Keratinocyte (primary cell): ENCODE results near the gene HNRNPUL2. TPM values are rescaled to one million over a fixed set of nuclear protein-coding genes. Genes with fewer than 3 reads are reported as not detected.

ENCODE experiments used
- DNase-seq: peaks from one replicate; pipeline ENCODE4 v3.0.0-alpha.2; 2011; ENCODE audit warnings: low read depth, missing footprints, low spot score
- FAIRE-seq: peaks from 2 replicates; lab custom pipeline; 2011; peaks lifted over from hg19 to GRCh38; lab: Jason Lieb, UNC
- H2AFZ ChIP-seq: 2 replicates; pipeline ENCODE4 v1.6.0; 2012; ENCODE audit warnings: low read length, control low read depth, inconsistent platforms; ENCODE audit not compliant: control insufficient read depth
- H3K27ac ChIP-seq: 2 replicates; pipeline ENCODE4 v1.5.1; 2011; ENCODE audit warnings: low read length; ENCODE audit not compliant: control insufficient read depth, insufficient read depth
- H3K27me3 ChIP-seq: 3 replicates; pipeline ENCODE4 v1.6.0; 2011; ENCODE audit warnings: low read length; ENCODE audit not compliant: control insufficient read depth, insufficient read depth; ENCODE audit errors: extremely low read depth
- H3K36me3 ChIP-seq, 2 experiments: 2 replicates in 1 of 2; 3 replicates in 1 of 2; pipeline ENCODE4 v1.5.1; 2011; ENCODE audit warnings: low read length in 2 of 2, mild to moderate bottlenecking in 1 of 2; ENCODE audit not compliant: control insufficient read depth in 2 of 2, insufficient read depth in 2 of 2; ENCODE audit errors: extremely low read depth in 1 of 2
- H3K4me1 ChIP-seq: 3 replicates; pipeline ENCODE4 v1.5.1; 2011; ENCODE audit warnings: low read length; ENCODE audit not compliant: control insufficient read depth, insufficient read depth; ENCODE audit errors: extremely low read depth
- H3K4me2 ChIP-seq: 3 replicates; pipeline ENCODE4 v1.6.0; 2011; ENCODE audit warnings: low read depth, low read length; ENCODE audit not compliant: control insufficient read depth, insufficient read depth; ENCODE audit errors: extremely low read depth
- H3K4me3 ChIP-seq, 3 experiments: fragments of 200-600 bp in 1 of 3; sonication (generic) in 1 of 3; 2 replicates in 2 of 3; 3 replicates in 1 of 3; pipeline ENCODE4 v1.5.1; 2011 to 2016; ENCODE audit warnings: low read length in 3 of 3, mild to moderate bottlenecking in 3 of 3, control low read depth in 2 of 3, inconsistent platforms in 1 of 3, low read depth in 1 of 3, mixed read lengths in 1 of 3, mixed run types in 1 of 3, moderate library complexity in 1 of 3; ENCODE audit not compliant: control insufficient read depth in 2 of 3, insufficient read depth in 2 of 3; ENCODE audit errors: extremely low read depth in 1 of 3
- H3K79me2 ChIP-seq: 2 replicates; pipeline ENCODE4 v1.6.0; 2012; ENCODE audit warnings: low read length; ENCODE audit not compliant: control insufficient read depth, insufficient read depth
- H3K9ac ChIP-seq: 3 replicates; pipeline ENCODE4 v1.6.0; 2011; ENCODE audit warnings: low read length; ENCODE audit not compliant: control insufficient read depth, insufficient read depth; ENCODE audit errors: extremely low read depth
- H3K9me1 ChIP-seq: 3 replicates; pipeline ENCODE4 v1.6.0; 2011; ENCODE audit warnings: low read length; ENCODE audit not compliant: control insufficient read depth, insufficient read depth; ENCODE audit errors: extremely low read depth
- H3K9me3 ChIP-seq: 2 replicates; pipeline ENCODE4 v1.5.1; 2012; ENCODE audit warnings: low read depth, low read length; ENCODE audit not compliant: control insufficient read depth
- H4K20me1 ChIP-seq: 3 replicates; pipeline ENCODE4 v1.6.0; 2011; ENCODE audit warnings: low read length; ENCODE audit not compliant: control insufficient read depth, insufficient read depth; ENCODE audit errors: extremely low read depth
- EZH2 ChIP-seq: IDR thresholded peaks from one replicate; pipeline ENCODE4 v1.6.1; 2012; ENCODE audit warnings: inconsistent platforms, mild to moderate bottlenecking, low read length, moderate library complexity
- dilution Hi-C: fragments of 300-500 bp; cut with MboI; formaldehyde crosslinking; loops from one replicate; pipeline ENCODE4 v1.7.0; 2020; ENCODE audit warnings: low sequenced_read_pairs; ENCODE audit not compliant: extremely low pct_ligation_motif_present
- polyA plus RNA-seq, 5 experiments: library from polyadenylated mRNA; depleted of rRNA in 3 of 5; stranded (reverse) in 3 of 5; stranded (forward) in 1 of 5; unstranded in 1 of 5; fragments of >200 nt; gene quantifications; 1 replicate in 1 of 5; 2 replicates in 3 of 5; 3 replicates in 1 of 5; pipeline versions ENCODE4 v1.2.1 to v1.2.3, GENCODE V29; 2011 to 2012; ENCODE audit warnings: missing spikeins in 2 of 5, low read depth in 1 of 5, low replicate concordance in 1 of 5
- TF ChIP-seq, protein P1 (sequence below), 3 experiments: IDR thresholded peaks in 1 of 3; conservative IDR thresholded peaks in 1 of 3; optimal IDR thresholded peaks in 1 of 3; 2 replicates in 2 of 3; 3 replicates in 1 of 3; pipeline versions ENCODE3 to v1.5.1; 2011; ENCODE audit warnings: low read length in 3 of 3, mild to moderate bottlenecking in 3 of 3, moderate library complexity in 2 of 3, control low read depth in 1 of 3, inconsistent platforms in 1 of 3; ENCODE audit not compliant: insufficient read depth in 2 of 3; ENCODE audit errors: extremely low read depth in 1 of 3

HNRNPUL2 gene
- polyA plus RNA-seq, 1 donor (not counting 4 experiments of a cell fraction or from before 2014, with no cell fraction given): 29.0 TPM

DNA sequence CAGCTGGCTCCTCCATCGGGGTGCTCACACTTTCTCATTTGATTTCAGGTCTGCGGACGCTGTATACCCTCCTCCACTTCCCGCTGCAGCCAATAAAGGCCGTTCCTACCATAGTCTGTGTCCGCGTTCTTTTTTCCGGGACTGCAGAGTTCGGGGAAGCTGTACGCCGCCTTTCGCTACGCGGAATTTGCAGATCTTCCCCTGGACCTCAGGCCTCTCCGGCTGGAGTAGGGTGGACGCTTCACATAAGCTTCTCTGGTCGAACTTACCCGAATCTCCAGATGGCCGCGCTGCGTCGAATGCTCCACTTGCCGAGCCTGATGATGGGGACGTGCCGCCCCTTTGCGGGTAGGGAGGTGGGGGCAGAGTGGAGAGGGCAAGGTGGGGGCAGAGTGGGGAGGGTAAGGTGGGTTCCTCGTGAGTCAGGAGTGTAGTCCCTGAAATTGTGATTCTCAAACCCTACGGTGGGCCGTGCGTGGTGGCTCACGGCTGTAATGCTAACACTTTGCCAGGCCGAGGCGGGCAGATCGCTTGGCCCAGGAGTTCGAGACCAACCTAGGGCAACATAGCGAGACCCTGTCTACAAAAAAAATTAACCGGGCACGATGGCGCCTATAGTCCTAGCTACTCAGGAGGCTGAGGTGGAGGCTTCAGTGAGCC, 61.5 kb downstream of the HNRNPUL2 start:
- Histone ChIP-seq H3K79me2 (peaks cover 42% of the 10 kb centered on the region), H3K4me1 (peaks cover 25% of the 10 kb centered on the region)

DNA sequence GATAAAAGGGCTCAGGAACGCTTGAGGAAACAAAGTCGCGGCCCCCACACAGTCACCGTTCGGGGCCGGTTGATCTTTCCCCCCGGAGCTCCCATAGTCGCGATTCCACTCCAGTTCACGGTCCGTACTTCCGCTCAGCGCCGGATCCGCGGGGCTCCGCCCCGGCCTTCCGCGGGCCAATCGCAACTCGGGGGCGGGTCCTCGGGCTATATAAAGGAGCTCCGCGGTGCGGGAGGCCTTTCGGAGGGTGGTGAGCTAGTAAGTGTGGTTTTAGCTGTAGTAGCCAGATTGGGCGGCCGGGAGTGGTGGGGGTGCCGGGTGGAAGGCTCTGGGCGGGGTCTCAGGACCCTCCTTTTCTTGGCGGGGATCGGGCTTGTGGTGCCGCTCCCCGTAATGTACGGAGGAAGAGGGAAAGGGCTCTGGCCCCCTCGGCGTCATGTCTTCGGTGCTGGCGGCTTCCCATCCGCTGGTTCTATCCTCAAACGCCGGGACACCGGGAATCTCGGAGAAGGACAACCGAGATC, 62.1 kb downstream of the HNRNPUL2 start, which contains the start of the genes C11orf98 and CSKMT:
C11orf98 (minus strand) TSS at position 136 of the 524 bp plus-strand sequence; CDS start at position 95, 41 bp downstream.
CSKMT (plus strand) TSS at position 238 of the 524 bp plus-strand sequence. CDS start 568 bp downstream, outside the sequence.
- peak within 1 kb of the TSS; percentile 93 to 97 (median 95) for H3K4me3 ChIP-seq
- no peak for TF ChIP-seq EZH2
- TF ChIP-seq, protein P1, sequence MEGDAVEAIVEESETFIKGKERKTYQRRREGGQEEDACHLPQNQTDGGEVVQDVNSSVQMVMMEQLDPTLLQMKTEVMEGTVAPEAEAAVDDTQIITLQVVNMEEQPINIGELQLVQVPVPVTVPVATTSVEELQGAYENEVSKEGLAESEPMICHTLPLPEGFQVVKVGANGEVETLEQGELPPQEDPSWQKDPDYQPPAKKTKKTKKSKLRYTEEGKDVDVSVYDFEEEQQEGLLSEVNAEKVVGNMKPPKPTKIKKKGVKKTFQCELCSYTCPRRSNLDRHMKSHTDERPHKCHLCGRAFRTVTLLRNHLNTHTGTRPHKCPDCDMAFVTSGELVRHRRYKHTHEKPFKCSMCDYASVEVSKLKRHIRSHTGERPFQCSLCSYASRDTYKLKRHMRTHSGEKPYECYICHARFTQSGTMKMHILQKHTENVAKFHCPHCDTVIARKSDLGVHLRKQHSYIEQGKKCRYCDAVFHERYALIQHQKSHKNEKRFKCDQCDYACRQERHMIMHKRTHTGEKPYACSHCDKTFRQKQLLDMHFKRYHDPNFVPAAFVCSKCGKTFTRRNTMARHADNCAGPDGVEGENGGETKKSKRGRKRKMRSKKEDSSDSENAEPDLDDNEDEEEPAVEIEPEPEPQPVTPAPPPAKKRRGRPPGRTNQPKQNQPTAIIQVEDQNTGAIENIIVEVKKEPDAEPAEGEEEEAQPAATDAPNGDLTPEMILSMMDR (optimal IDR thresholded peaks at IDR 0.05 in 1 of 3, IDR thresholded peaks at IDR 0.05 in 1 of 3, conservative IDR thresholded peaks at IDR 0.05 in 1 of 3; ENCODE audit: extremely low read depth in 1 of 3, insufficient read depth in 2 of 3, low read length in 3 of 3): no peak
- peaks cover 42% of the 10 kb centered on the region for H3K79me2 ChIP-seq
- H3K9me3 ChIP-seq: no peaks in the 10 kb centered on the region
- peaks cover 4% of the 10 kb centered on the region for H4K20me1 ChIP-seq
- peak; percentile 77 for DNase-seq
- dilution Hi-C loops: no loop called here
- peak within 1 kb of the TSS; percentile 95 for H3K4me2 ChIP-seq
- peak within 1 kb of the TSS; percentile 95 for H3K9ac ChIP-seq
- H3K27ac ChIP-seq: peak within 1 kb of the TSS; percentile 86
- H3K4me1 ChIP-seq: peaks cover 24% of the 10 kb centered on the region
- H3K36me3 ChIP-seq: peaks cover 23 to 37% of the 10 kb centered on the region in 2 experiments
- peak within 1 kb of the TSS; percentile 66 for H2AFZ ChIP-seq
- H3K27me3 ChIP-seq: no peaks in the 10 kb centered on the region
- FAIRE-seq: no peak
- H3K9me1 ChIP-seq: no peaks in the 10 kb centered on the region

More for the DNA sequence above, 61.5 kb downstream of the HNRNPUL2 start:
- H3K9ac ChIP-seq: peak overlapping the region; percentile 95
- H3K36me3 ChIP-seq: peaks cover 23 to 37% of the 10 kb centered on the region in 2 experiments
- peak overlapping the region; percentile 95 for H3K4me2 ChIP-seq
- FAIRE-seq: no peak
- H3K9me1 ChIP-seq: no peaks in the 10 kb centered on the region
- no peaks in the 10 kb centered on the region for H3K27me3 ChIP-seq
- H3K9me3 ChIP-seq: no peaks in the 10 kb centered on the region
- H3K4me3 ChIP-seq: peak overlapping the region; percentile 93 to 97 (median 95)
- peak overlapping the region; percentile 86 for H3K27ac ChIP-seq
- dilution Hi-C loops: no loop called here
- no peak for DNase-seq
- H4K20me1 ChIP-seq: peaks cover 4% of the 10 kb centered on the region
- TF ChIP-seq, protein P1 (optimal IDR thresholded peaks at IDR 0.05 in 1 of 3, IDR thresholded peaks at IDR 0.05 in 1 of 3, conservative IDR thresholded peaks at IDR 0.05 in 1 of 3; ENCODE audit: extremely low read depth in 1 of 3, insufficient read depth in 2 of 3, low read length in 3 of 3): peak in 1 of 3 experiments; percentile 13
- no peak for TF ChIP-seq EZH2
- no peak overlapping the region for H2AFZ ChIP-seq
